D721Med (cell line): ENCODE results near the gene TSSK1B.
"Not testable (repeated sequence)": the region's sequence is repeated elsewhere in the genome, so short reads cannot be mapped to it uniquely, and the experiment has no call there.

Experiments
- DNase-seq: peaks from one replicate; pipeline ENCODE4 v3.0.0; 2011; ENCODE audit warnings: low spot score; ENCODE audit not compliant: insufficient read length
- FAIRE-seq: peaks from 2 replicates; lab custom pipeline; 2011; peaks lifted over from hg19 to GRCh38; lab: Jason Lieb, UNC
- TF ChIP-seq, protein P1 (sequence below): IDR thresholded peaks from 2 replicates; pipeline ENCODE4 v1.5.1; 2012; ENCODE audit warnings: mild to moderate bottlenecking, control low read depth; ENCODE audit not compliant: insufficient read depth; ENCODE audit errors: missing control alignments

Gene TSSK1B

DNA sequence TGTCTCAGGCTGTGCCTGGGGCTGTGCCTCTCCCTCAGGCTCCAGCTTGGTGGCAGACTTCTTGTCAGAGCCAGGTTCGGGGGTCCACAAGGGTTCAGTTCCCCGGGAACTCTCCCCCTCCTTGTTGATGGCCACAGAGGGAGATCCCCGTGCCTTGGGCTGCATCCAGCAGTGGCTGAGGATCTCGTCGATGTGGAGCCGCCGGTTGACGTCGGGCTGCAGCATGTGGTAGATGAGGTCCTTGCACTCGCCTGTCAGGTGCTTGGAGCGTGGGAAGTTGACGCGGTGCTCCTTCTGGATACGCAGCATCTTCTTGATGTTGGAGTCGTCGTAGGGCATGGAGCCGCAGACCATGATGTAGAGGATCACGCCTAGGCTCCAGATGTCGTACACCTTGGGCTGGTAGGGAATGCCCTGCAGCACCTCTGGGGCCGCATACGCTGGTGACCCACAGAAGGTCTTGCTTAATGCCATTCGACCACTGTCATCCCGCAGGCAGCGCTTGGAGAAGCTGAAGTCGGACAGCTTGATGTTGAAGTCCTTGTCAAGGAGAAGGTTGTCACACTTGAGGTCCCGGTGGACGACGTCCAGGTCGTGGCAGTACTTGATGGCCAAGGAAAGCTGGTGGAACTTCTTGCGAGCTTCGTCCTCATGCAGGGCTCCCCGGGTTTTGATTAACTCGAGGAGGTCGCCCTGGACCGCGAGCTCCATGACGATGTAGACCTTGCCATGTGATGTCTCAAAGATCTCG lies 752 bp downstream of the TSSK1B start:
- FAIRE-seq, result no peak
- TF ChIP-seq, protein P1, sequence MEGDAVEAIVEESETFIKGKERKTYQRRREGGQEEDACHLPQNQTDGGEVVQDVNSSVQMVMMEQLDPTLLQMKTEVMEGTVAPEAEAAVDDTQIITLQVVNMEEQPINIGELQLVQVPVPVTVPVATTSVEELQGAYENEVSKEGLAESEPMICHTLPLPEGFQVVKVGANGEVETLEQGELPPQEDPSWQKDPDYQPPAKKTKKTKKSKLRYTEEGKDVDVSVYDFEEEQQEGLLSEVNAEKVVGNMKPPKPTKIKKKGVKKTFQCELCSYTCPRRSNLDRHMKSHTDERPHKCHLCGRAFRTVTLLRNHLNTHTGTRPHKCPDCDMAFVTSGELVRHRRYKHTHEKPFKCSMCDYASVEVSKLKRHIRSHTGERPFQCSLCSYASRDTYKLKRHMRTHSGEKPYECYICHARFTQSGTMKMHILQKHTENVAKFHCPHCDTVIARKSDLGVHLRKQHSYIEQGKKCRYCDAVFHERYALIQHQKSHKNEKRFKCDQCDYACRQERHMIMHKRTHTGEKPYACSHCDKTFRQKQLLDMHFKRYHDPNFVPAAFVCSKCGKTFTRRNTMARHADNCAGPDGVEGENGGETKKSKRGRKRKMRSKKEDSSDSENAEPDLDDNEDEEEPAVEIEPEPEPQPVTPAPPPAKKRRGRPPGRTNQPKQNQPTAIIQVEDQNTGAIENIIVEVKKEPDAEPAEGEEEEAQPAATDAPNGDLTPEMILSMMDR, result no peak
- no peak for DNase-seq

DNA sequence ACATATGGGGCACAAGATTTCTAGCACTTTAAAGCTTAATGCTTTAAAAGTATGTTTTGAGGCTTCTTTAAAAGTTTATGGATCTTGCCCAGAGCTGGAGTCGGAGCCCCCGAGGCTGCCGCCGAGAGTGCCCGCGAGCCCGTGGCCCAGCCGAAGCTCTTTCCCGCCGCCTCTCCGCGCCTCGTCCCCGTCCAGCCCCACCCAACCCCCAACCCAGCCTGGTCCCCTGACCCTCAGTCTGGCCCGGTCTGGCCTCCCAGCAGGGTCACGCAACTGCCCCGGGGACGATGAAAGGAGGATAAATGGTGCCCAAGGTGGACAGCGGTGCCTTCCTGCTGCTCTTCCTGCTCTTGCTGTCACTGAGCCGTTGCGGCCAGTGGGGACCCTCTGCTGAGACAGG lies 1.7 kb downstream of the TSSK1B start:
- TF ChIP-seq, protein P1, result no peak
- no peak for FAIRE-seq
- DNase-seq, result no peak

DNA sequence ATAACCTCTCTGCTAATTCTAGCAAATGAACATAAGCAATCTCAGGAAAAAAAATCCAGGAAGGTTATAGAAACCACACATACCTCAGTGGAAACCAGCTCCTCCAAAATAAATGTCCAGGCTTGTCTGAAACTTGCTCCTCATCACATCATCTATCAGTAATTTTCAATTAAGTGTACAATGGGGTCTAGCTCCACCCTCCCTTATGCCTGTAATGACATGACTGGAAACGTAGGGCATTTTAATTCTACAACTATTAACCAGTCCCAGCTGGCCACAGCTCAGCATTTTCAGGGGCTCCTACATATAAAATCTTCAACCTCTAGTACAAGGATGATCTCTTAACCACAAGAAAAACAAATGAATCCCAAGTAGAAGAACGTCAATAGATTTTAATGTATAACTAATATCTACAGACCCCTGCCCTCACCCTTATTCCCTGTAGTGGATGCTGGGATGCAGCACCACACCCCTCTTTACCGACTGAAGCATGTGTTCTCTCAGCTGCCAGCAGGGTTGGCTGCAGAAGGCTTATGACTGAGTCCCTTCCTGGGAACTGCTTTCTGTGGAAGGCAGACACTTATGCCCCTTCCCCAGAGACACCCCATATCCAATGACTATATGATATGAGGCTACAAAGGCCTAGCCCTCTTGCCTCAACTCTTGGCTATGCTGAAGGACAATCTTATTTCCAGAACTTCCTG lies 6.8 kb downstream of the TSSK1B start:
- DNase-seq, result no peak
- no peak for FAIRE-seq
- TF ChIP-seq, protein P1, result no peak

DNA sequence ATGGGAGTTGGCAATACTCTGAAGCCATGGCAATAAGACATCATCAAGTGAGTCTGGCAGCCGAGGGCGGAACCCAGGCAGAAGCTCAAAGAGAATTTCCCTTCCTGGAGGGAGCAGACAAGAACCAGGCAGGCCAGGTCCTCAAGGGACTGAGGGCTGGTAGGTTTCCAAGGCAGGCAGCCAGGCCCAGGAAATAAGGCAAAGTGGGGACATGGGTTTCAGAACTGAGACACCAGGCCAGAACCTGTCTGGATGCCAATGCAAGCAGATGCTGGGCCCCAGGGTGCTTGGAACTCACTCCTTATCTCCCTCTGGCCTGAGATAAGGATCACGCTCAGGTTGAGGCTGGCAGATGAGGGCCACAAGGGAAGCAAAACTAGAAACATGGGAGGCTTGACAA lies 8.9 kb downstream of the TSSK1B start:
- TF ChIP-seq, protein P1, result no peak
- FAIRE-seq, result no peak
- no peak for DNase-seq

DNA sequence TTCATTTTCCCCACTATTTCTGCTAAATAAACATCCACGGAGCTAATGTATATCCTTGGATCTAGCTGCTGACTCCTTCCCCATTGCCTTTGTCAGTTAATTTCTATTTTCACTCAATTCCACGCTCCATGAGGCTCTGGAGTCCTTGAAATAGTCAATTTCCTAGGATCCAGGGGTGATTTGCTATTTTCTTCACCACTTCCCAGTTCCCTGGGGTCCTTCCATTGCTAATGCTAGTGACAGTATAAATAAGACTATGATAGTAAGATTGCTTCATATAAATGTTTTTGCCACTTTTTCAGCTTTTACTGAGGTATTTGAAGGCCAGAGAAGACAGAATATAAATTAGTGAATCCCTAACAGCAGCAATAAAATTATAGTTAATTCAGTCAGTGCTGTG lies 13.1 kb downstream of the TSSK1B start:
- TF ChIP-seq, protein P1, result no peak
- DNase-seq (no peak), FAIRE-seq (no peak)

DNA sequence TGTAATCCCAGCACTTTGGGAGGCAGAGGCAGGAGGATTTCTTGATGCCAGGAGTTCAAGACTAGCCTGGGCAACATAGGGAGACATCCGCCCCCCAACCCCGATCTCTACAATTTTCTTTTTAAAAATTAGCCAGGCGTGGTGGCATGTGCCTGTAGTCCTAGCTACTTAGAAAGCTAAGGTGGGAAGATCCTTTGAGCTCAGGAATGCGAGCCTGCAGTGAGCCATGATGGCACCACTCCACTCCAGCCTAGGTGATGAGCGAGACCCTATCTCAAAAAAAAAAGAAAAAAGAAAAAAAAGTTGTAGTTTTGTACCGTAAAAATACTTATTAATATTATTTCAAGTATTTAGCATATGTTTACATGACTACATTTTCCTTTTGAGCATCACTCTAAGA lies 29.3 kb downstream of the TSSK1B start:
- TF ChIP-seq, protein P1, result no peak
- FAIRE-seq, result no peak

DNA sequence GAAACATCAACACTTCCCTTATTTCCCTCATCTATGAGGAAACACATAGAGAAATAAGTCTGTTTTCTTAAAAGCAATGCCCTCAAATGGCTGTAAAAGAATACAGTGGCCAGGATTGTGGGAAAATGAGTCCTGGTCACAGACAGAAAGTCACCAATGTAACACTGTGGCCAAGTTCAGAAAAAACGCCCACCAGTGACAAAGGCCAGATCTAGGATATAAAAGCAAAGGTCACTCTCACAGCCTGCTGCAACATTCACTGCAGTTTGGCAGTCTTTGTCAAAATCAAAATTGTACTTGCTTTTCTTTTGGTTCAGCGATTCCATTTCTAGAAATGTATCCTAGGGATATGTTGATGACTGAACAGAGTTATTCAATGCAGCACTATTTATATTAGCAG lies 30.5 kb downstream of the TSSK1B start:
- DNase-seq (no peak), FAIRE-seq (no peak)
- TF ChIP-seq, protein P1, result no peak

More for the DNA sequence above, 29.3 kb downstream of the TSSK1B start:
- no peak for DNase-seq

DNA sequence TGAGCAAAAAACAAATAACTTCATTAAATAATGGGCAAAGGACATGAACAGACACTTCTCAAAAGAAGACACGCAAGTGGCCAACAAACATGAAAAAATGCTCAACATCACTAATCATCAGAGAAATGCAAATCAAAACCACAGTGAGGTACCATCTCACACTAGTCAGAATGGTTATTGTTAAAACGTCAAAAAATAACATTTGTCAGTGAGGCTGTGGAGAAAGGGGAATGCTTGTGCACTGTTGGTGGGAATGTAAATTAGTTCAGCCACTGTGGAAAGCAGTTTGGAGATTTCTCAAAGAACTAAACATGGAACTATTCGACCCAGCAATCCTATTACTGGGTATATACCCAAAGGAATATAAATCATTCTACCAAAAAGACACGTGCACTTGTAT lies 36.8 kb downstream of the TSSK1B start:
- FAIRE-seq, DNase-seq: not testable (repeated sequence)
